Measurements from ENCODE around the gene OR52A1.

OR52A1 gene

DNA sequence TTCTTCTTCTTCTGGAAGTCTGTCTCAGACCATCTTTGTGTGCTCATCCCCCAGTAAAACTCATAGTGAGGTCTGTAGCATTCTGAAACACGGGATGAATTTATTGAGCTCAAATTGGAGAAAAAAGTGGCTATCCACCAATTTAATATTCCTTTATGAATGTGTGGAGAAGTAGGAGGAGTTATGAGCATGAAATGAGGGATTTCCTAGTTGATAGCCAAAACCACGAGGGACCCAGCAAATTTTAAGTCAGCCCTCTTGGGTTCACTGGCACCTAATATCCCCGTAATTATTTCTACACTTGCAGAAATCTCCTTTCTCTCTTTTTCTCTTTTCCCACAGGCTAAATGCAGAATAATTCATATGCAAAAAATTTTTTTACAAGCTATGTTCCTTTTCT is at the start of gene OR52A1:
TSS of gene OR52A1 (minus strand) at position 101 of the 400 bp plus-strand sequence. CDS start 2,388 bp downstream, outside the sequence.
- WGBS (ENCODE audit: insufficient coverage, insufficient read length) = no CpG with 5 or more reads among the region's 3 CpGs
- Histone ChIP-seq H3K36me3 (ENCODE audit: control insufficient read depth, insufficient read depth, low read length) (no peaks in the 10 kb centered on the region), H3K9me3 (ENCODE audit: control insufficient read depth, insufficient read depth, low read length) (no peaks in the 10 kb centered on the region), H3K4me1 (ENCODE audit: control insufficient read depth, insufficient read depth, low read length) (no peaks in the 10 kb centered on the region), H3K27me3 (ENCODE audit: control insufficient read depth, insufficient read depth, low read length) (no peaks in the 10 kb centered on the region), H3K27ac (ENCODE audit: low read length) (no peak within 1 kb of the TSS), H3K4me3 (ENCODE audit: low read length) (no peak within 1 kb of the TSS)
- DNase-seq (ENCODE audit: low read depth, low spot score) = no peak

DNA sequence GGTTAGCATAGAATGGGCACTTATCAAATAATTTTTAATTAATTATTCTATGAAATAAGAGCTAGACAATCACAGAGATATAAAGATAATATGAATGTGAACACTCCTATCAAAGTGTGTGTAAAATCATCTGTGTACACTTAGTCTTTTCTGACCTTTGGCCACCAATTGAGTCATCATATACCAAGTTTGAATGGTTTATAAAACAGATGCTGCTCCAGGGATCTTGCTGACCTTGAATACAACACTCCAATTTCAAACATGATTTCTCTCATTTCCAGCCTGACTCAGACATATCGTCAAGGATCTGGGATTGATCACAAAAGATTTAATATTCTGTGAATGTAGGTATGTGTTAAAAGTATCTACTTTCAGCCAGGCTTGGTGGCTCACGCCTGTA is 48.8 kb upstream of the OR52A1 start:
- no peaks in the 10 kb centered on the region for H3K27me3 ChIP-seq (ENCODE audit: control insufficient read depth, insufficient read depth, low read length)
- H3K4me1 ChIP-seq (ENCODE audit: control insufficient read depth, insufficient read depth, low read length) = no peaks in the 10 kb centered on the region
- H3K27ac ChIP-seq (ENCODE audit: low read length) = no peak overlapping the region
- no CpG with 5 or more reads among the region's 2 CpGs for WGBS (ENCODE audit: insufficient coverage, insufficient read length)
- H3K36me3 ChIP-seq (ENCODE audit: control insufficient read depth, insufficient read depth, low read length) = no peaks in the 10 kb centered on the region
- DNase-seq (ENCODE audit: low read depth, low spot score) = no peak
- H3K9me3 ChIP-seq (ENCODE audit: control insufficient read depth, insufficient read depth, low read length) = no peaks in the 10 kb centered on the region
- no peak overlapping the region for H3K4me3 ChIP-seq (ENCODE audit: low read length)

GRCh38 chr11:5200582-5200981 is 46.0 kb upstream of the OR52A1 start, which contains the start of gene OR51V1:
OR51V1 (minus strand) TSS chr11:5200682; CDS start chr11:5200682, 0 bp downstream.
- no peaks in the 10 kb centered on the region for H3K27me3 ChIP-seq (ENCODE audit: control insufficient read depth, insufficient read depth, low read length)
- no peaks in the 10 kb centered on the region for H3K36me3 ChIP-seq (ENCODE audit: control insufficient read depth, insufficient read depth, low read length)
- no peaks in the 10 kb centered on the region for H3K4me1 ChIP-seq (ENCODE audit: control insufficient read depth, insufficient read depth, low read length)
- DNase-seq (ENCODE audit: low read depth, low spot score) = no peak
- no peak within 1 kb of the TSS for H3K4me3 ChIP-seq (ENCODE audit: low read length)
- H3K27ac ChIP-seq (ENCODE audit: low read length) = no peak within 1 kb of the TSS
- no CpG with 5 or more reads among the region's 1 CpG for WGBS (ENCODE audit: insufficient coverage, insufficient read length)
- H3K9me3 ChIP-seq (ENCODE audit: control insufficient read depth, insufficient read depth, low read length) = no peaks in the 10 kb centered on the region

- Histone ChIP-seq H3K4me3 (ENCODE audit: low read length) (no peak overlapping the region), H3K36me3 (ENCODE audit: control insufficient read depth, insufficient read depth, low read length) (no peaks in the 10 kb centered on the region), H3K27ac (ENCODE audit: low read length) (no peak overlapping the region), H3K27me3 (ENCODE audit: control insufficient read depth, insufficient read depth, low read length) (no peaks in the 10 kb centered on the region), H3K9me3 (ENCODE audit: control insufficient read depth, insufficient read depth, low read length) (no peaks in the 10 kb centered on the region), H3K4me1 (ENCODE audit: control insufficient read depth, insufficient read depth, low read length) (no peaks in the 10 kb centered on the region)
- no peak for DNase-seq (ENCODE audit: low read depth, low spot score)
Observed at GRCh38 chr11:5198285-5198684, 43.7 kb upstream of the OR52A1 start.

DNA sequence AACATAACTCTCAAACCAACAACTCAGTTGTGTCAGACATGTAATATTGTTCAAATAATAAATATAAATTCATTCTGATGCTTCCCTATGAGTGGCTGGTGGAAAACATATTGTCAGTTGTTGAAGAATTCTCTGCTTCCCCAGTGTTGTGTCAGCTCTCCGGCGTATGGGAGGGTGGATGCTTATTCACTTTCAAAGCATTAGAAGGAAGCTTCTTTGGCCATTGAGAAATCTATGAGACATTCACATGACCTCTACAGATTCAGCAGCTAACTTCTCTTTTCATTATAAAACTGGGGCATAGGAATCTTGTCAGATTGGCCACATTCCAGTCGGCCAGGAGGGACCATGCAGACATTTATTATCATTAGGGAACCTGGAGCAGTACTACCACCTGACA is 43.0 kb upstream of the OR52A1 start:
- Histone ChIP-seq H3K4me3 (ENCODE audit: low read length) (no peak overlapping the region), H3K27ac (ENCODE audit: low read length) (no peak overlapping the region), H3K27me3 (ENCODE audit: control insufficient read depth, insufficient read depth, low read length) (no peaks in the 10 kb centered on the region), H3K9me3 (ENCODE audit: control insufficient read depth, insufficient read depth, low read length) (no peaks in the 10 kb centered on the region), H3K36me3 (ENCODE audit: control insufficient read depth, insufficient read depth, low read length) (no peaks in the 10 kb centered on the region), H3K4me1 (ENCODE audit: control insufficient read depth, insufficient read depth, low read length) (no peaks in the 10 kb centered on the region)
- WGBS (ENCODE audit: insufficient coverage, insufficient read length) = no CpG with 5 or more reads among the region's 3 CpGs
- no peak for DNase-seq (ENCODE audit: low read depth, low spot score)

DNA sequence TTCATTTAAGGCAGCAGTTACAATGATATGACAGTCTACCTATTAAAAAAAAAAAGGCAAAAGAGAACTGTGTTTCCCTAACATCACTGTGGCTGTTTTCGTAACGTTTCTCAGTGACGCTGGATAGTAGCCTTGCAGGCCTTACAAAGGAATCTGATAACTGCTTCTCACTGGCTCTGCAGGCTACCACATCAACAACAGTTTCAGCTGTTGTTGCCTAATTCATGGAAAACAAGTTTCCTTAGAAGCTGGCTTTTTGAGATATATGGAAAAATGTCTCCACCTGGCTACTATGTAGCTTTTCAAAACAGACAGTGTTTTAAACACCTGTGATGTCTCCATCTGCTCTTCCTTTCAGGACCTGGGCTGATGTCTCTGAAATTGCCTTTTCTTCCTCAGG is 42.2 kb upstream of the OR52A1 start:
- no CpG with 5 or more reads among the region's 3 CpGs for WGBS (ENCODE audit: insufficient coverage, insufficient read length)
- no peaks in the 10 kb centered on the region for H3K36me3 ChIP-seq (ENCODE audit: control insufficient read depth, insufficient read depth, low read length)
- DNase-seq (ENCODE audit: low read depth, low spot score) = no peak
- H3K27me3 ChIP-seq (ENCODE audit: control insufficient read depth, insufficient read depth, low read length) = no peaks in the 10 kb centered on the region
- no peak overlapping the region for H3K4me3 ChIP-seq (ENCODE audit: low read length)
- no peak overlapping the region for H3K27ac ChIP-seq (ENCODE audit: low read length)
- H3K9me3 ChIP-seq (ENCODE audit: control insufficient read depth, insufficient read depth, low read length) = no peaks in the 10 kb centered on the region
- no peaks in the 10 kb centered on the region for H3K4me1 ChIP-seq (ENCODE audit: control insufficient read depth, insufficient read depth, low read length)

- no peak for DNase-seq (ENCODE audit: low read depth, low spot score)
- Histone ChIP-seq H3K4me3 (ENCODE audit: low read length) (no peak overlapping the region), H3K27me3 (ENCODE audit: control insufficient read depth, insufficient read depth, low read length) (no peaks in the 10 kb centered on the region), H3K36me3 (ENCODE audit: control insufficient read depth, insufficient read depth, low read length) (no peaks in the 10 kb centered on the region), H3K4me1 (ENCODE audit: control insufficient read depth, insufficient read depth, low read length) (no peaks in the 10 kb centered on the region), H3K9me3 (ENCODE audit: control insufficient read depth, insufficient read depth, low read length) (no peaks in the 10 kb centered on the region), H3K27ac (ENCODE audit: low read length) (no peak overlapping the region)
- WGBS (ENCODE audit: insufficient coverage, insufficient read length) = no CpG with 5 or more reads among the region's 5 CpGs
Observed at GRCh38 chr11:5196067-5196466, 41.5 kb upstream of the OR52A1 start.

DNA sequence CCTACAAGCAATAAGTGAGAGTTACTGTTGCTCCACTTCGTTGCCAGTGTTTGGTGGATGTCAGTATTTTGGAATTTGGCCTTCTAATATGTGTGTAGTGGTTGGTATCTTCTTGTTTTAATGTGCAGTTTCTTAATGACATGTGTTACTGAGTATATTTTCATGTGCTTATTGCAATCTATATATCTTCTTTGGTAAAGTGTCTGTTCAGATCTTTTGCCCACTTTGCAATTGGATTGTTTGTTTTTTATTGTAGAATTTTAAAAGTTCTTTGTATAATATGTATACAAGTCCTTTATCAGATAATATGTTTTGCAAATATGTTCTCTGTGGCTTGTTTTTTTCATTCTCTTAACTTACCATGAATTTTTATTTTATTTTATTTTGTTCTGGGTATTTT is 38.2 kb upstream of the OR52A1 start:
- Histone ChIP-seq H3K9me3 (ENCODE audit: control insufficient read depth, insufficient read depth, low read length) (peaks cover 3% of the 10 kb centered on the region), H3K4me1 (ENCODE audit: control insufficient read depth, insufficient read depth, low read length) (no peaks in the 10 kb centered on the region), H3K27me3 (ENCODE audit: control insufficient read depth, insufficient read depth, low read length) (no peaks in the 10 kb centered on the region), H3K27ac (ENCODE audit: low read length) (no peak overlapping the region), H3K4me3 (ENCODE audit: low read length) (no peak overlapping the region), H3K36me3 (ENCODE audit: control insufficient read depth, insufficient read depth, low read length) (no peaks in the 10 kb centered on the region)
- no CpG with 5 or more reads among the region's 1 CpG for WGBS (ENCODE audit: insufficient coverage, insufficient read length)
- DNase-seq (ENCODE audit: low read depth, low spot score) = no peak

DNA sequence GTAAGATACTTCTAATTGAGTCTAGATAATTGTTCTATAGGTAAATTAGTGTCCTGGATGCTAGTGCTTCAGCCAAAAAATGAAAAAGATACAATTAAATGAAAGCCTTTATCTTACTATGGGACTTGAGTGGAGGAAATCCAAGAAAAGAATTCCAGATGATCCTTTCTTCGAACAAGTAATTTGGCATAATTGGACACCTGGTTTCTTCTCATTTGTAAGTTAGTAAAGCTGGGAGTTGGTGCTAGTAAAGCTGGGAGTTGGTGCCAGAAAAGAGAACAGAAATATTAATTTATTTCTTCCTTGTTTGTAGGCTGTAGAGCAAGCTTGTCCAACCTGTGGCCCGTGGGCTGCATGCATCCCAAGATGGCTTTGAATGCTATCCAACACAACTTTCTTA is 33.6 kb upstream of the OR52A1 start:
- Histone ChIP-seq H3K27me3 (ENCODE audit: control insufficient read depth, insufficient read depth, low read length) (no peaks in the 10 kb centered on the region), H3K4me3 (ENCODE audit: low read length) (no peak overlapping the region), H3K36me3 (ENCODE audit: control insufficient read depth, insufficient read depth, low read length) (no peaks in the 10 kb centered on the region), H3K27ac (ENCODE audit: low read length) (no peak overlapping the region), H3K9me3 (ENCODE audit: control insufficient read depth, insufficient read depth, low read length) (peaks cover 3% of the 10 kb centered on the region), H3K4me1 (ENCODE audit: control insufficient read depth, insufficient read depth, low read length) (no peaks in the 10 kb centered on the region)
- no CpG with 5 or more reads among the region's 2 CpGs for WGBS (ENCODE audit: insufficient coverage, insufficient read length)
- DNase-seq (ENCODE audit: low read depth, low spot score) = no peak

DNA sequence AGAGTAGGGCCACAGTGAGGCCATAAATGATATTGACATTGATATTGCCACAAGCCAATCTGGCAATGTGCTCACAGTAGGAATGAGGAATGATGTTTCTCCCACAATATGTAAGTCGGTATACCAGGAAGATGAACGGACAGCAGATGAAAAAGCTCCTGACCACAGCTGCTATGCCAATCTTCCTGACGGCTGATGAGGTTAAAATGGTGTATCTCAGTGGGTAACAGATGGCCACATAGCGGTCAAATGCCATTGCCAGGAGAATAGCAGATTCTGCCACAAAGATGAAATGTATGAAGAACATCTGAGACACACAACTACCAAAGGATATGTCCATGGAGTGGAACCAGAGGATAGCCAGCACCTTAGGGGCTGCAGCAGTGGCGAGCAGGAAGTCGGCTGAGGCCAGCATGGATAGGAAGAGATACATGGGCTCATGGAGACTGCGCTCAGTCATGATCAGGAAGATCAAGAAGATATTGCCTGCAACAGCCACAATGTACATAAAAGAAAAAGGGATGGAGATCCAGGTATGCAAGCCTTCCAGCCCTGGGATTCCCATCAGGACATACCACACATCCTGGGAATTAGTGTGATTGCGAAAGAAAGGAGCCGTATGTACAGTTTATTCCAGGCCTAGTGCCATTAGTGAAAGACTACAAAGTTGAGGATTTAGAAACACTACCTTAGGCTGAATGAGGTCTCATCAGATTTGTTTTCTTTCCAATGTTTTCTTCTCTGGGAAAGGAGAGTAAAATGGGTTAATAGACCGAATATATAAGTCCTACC is 23.7 kb upstream of the OR52A1 start:
- Histone ChIP-seq H3K4me3 (ENCODE audit: low read length) (no peak overlapping the region), H3K27ac (ENCODE audit: low read length) (no peak overlapping the region), H3K27me3 (ENCODE audit: control insufficient read depth, insufficient read depth, low read length) (no peaks in the 10 kb centered on the region), H3K36me3 (ENCODE audit: control insufficient read depth, insufficient read depth, low read length) (no peaks in the 10 kb centered on the region), H3K4me1 (ENCODE audit: control insufficient read depth, insufficient read depth, low read length) (no peaks in the 10 kb centered on the region), H3K9me3 (ENCODE audit: control insufficient read depth, insufficient read depth, low read length) (no peaks in the 10 kb centered on the region)
- no CpG with 5 or more reads among the region's 10 CpGs for WGBS (ENCODE audit: insufficient coverage, insufficient read length)
- no peak for DNase-seq (ENCODE audit: low read depth, low spot score)

- H3K27me3 ChIP-seq (ENCODE audit: control insufficient read depth, insufficient read depth, low read length) = no peaks in the 10 kb centered on the region
- H3K9me3 ChIP-seq (ENCODE audit: control insufficient read depth, insufficient read depth, low read length) = no peaks in the 10 kb centered on the region
- no peaks in the 10 kb centered on the region for H3K36me3 ChIP-seq (ENCODE audit: control insufficient read depth, insufficient read depth, low read length)
- no peak for DNase-seq (ENCODE audit: low read depth, low spot score)
- no peaks in the 10 kb centered on the region for H3K4me1 ChIP-seq (ENCODE audit: control insufficient read depth, insufficient read depth, low read length)
- no CpG with 5 or more reads among the region's 7 CpGs for WGBS (ENCODE audit: insufficient coverage, insufficient read length)
- H3K27ac ChIP-seq (ENCODE audit: low read length) = no peak overlapping the region
- no peak overlapping the region for H3K4me3 ChIP-seq (ENCODE audit: low read length)
Observed at GRCh38 chr11:5174934-5175333, 20.4 kb upstream of the OR52A1 start.
